Bronchial epithelial cell (primary cell): Measurements from ENCODE around the gene XRN2. TPM values are rescaled to one million over a fixed set of nuclear protein-coding genes. Genes with fewer than 3 reads are reported as not detected.
A peak's percentile ranks its signal among the peaks of the same experiment; 100 is the strongest.

Experiments
- DNase-seq: peaks from one replicate; pipeline ENCODE4 v3.0.0-alpha.2; 2010; ENCODE audit warnings: low read depth
- FAIRE-seq: peaks from 2 replicates; lab custom pipeline; 2011; peaks lifted over from hg19 to GRCh38; lab: Jason Lieb, UNC
- H3K27me3 ChIP-seq: 2 replicates; pipeline ENCODE4 v1.5.1; 2011; ENCODE audit warnings: low read length; ENCODE audit not compliant: control insufficient read depth, insufficient read depth
- H3K36me3 ChIP-seq: 2 replicates; pipeline ENCODE4 v1.5.1; 2011; ENCODE audit warnings: low read length; ENCODE audit not compliant: control insufficient read depth, insufficient read depth
- H3K4me3 ChIP-seq: 2 replicates; pipeline ENCODE4 v1.5.1; 2011; ENCODE audit warnings: mild to moderate bottlenecking, low read depth, low read length, control low read depth
- total RNA-seq: library from RNA; depleted of rRNA; stranded (reverse); fragments of >200 nt; gene quantifications from 2 replicates; pipeline ENCODE4 v1.2.1, GENCODE V29; 2014
- TF ChIP-seq, protein P1 (sequence below): IDR thresholded peaks from 2 replicates; pipeline ENCODE4 v1.5.1; 2011; ENCODE audit warnings: mild to moderate bottlenecking, moderate library complexity, low read length, control low read depth, inconsistent platforms; ENCODE audit not compliant: insufficient read depth, severe bottlenecking

XRN2 gene
- total RNA-seq, 1 donor from 2014 or later, result 78.2 TPM

DNA sequence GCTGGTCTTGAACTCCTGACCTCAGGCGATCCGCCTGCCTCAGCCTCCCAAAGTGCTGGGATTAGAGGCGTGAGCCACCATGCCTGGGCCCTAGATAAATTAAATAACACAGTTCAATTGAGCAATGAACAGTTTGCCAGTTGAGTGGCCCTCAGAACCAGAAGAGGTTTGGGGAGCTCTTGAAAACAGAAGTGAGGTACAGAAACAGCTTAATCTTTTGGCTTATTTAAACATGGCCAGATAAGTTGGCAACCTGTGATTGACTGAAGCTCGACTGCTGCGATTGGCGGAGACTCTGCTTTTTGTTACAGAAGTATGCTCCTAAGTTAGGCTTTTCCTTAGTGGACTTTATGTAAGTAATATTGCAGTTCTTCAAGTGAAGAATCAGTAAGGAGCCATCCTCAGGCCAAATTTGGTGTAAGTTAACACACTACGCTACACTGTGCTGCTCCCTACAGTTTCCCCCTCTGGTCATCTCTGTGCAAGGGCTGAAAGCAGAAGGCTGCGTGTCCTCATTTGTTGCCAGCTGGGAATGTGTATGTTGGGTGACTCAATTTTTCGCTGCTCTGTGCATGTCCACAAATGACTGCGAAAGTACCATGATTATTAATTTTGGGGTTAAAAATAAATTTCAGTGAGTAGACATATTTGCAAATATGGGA, 9.8 kb downstream of the XRN2 start:
- DNase-seq (no peak), FAIRE-seq (no peak)
- Histone ChIP-seq H3K27me3 (no peaks in the 10 kb centered on the region), H3K4me3 (no peak overlapping the region), H3K36me3 (no peaks in the 10 kb centered on the region)
- TF ChIP-seq, protein P1, sequence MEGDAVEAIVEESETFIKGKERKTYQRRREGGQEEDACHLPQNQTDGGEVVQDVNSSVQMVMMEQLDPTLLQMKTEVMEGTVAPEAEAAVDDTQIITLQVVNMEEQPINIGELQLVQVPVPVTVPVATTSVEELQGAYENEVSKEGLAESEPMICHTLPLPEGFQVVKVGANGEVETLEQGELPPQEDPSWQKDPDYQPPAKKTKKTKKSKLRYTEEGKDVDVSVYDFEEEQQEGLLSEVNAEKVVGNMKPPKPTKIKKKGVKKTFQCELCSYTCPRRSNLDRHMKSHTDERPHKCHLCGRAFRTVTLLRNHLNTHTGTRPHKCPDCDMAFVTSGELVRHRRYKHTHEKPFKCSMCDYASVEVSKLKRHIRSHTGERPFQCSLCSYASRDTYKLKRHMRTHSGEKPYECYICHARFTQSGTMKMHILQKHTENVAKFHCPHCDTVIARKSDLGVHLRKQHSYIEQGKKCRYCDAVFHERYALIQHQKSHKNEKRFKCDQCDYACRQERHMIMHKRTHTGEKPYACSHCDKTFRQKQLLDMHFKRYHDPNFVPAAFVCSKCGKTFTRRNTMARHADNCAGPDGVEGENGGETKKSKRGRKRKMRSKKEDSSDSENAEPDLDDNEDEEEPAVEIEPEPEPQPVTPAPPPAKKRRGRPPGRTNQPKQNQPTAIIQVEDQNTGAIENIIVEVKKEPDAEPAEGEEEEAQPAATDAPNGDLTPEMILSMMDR, result no peak

DNA sequence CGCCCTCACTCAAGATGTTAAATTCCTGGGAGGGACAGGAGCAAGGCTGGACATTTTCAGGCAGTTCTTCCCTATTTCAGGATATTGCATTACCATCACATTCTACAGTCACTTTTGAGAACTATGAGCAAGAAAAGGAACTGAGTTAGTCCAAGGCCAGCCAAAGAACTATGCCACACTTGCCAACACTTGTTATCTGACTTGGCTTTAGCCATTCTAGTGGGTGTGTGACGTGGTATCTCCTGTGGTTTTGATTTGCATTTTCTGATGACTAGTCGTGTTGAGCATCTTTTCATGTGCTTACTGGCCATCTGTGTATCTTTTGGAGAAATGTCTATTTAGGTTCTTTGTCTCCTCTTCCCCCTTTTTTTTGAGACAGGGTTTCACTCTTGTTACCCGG, 12.0 kb downstream of the XRN2 start:
- Histone ChIP-seq H3K36me3 (no peaks in the 10 kb centered on the region), H3K4me3 (no peak overlapping the region), H3K27me3 (no peaks in the 10 kb centered on the region)
- TF ChIP-seq, protein P1, result no peak
- FAIRE-seq (peak; percentile 99), DNase-seq (peak; percentile 96)

DNA sequence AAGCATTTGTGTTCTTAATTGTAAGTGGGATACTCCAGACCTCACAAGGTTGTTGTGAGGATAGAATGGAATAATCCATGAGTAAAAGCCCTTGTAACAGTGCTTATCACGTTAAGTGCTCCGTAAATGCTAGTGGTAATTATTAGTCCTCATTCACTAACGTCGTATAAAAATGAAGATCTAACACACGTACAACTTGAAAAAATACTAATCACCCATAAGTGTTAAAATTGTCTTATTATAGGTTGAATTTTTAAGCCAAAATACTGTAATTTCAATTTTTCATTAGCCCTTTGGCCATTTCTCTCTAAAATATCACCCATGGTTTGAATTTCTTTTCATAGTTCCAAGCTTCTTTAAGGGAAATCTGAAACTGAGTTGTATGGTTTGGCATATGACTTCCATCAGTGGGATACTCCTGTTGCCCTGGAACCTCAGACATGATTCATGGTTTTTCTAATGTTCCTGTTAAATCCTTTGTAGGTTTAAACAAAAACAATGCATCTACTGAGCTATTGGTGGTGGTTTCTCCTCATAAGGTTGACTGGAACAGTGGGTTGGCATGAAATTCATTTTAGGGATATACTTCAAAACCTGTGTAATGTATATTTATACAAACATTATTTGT, 19.1 kb downstream of the XRN2 start:
- FAIRE-seq, result no peak
- Histone ChIP-seq H3K27me3 (no peaks in the 10 kb centered on the region), H3K36me3 (no peaks in the 10 kb centered on the region), H3K4me3 (no peak overlapping the region)
- TF ChIP-seq, protein P1, result no peak
- DNase-seq, result no peak

DNA sequence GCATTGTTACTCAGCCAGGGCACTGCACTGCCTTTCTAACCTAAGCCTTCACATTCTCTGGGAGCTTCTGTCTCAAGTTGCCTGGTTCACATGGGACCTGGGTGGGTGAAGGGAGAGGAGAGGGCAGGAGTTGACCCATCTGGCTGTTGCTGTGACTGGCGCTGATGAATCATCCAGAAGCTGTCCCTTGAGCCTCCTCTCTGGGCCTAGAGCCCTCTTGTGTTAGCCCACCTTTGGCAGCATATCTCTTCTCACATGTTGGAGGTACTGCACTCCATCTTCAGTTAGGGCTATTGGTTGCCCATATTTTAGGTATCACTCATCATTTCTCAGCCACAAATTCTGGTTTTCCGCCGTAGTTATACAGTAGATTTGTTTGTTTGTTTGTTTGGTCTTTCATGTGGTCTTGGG, 19.8 kb downstream of the XRN2 start:
- TF ChIP-seq, protein P1, result no peak
- FAIRE-seq, result no peak
- no peaks in the 10 kb centered on the region for H3K27me3 ChIP-seq
- no peak overlapping the region for H3K4me3 ChIP-seq
- peak; percentile 8 for DNase-seq
- H3K36me3 ChIP-seq, result no peaks in the 10 kb centered on the region

DNA sequence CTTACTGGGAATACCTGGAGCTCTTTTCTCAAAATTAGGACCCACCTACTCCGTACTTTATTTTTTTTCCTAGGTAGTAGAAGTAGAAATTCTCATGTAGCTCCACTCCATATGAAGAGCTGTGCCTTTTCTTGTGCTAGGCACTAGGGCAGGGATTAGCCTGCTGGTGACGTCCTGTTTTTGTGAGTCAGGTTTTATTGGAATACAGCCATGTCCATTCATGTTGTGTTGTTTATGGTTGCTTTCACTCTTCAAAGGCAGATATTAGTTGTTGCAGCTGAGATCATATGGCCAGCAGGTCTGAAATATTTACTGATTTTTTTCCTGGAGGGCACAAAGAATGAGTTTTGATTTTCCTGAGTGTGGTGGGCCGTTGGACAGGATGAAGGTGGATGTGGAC, 20.5 kb downstream of the XRN2 start:
- FAIRE-seq, result peak; percentile 96
- H3K27me3 ChIP-seq, result no peaks in the 10 kb centered on the region

More for the DNA sequence above, 20.5 kb downstream of the XRN2 start:
- no peaks in the 10 kb centered on the region for H3K36me3 ChIP-seq
- H3K4me3 ChIP-seq, result no peak overlapping the region
- peak; percentile 93 for DNase-seq
- TF ChIP-seq, protein P1, result no peak
